HG03521 (cell line): ENCODE measurements around the gene RAP1GDS1.

Experiments
- ATAC-seq: cut with Tn5 transposase; IDR thresholded peaks from one replicate; pipeline ENCODE4 v1.9.1; 2021; ENCODE audit warnings: mild to moderate bottlenecking, moderate library complexity; ENCODE audit not compliant: unreplicated experiment

RAP1GDS1 gene

GRCh38 chr4:98260579-98261404 lies at the start of gene RAP1GDS1:
TSS of gene RAP1GDS1 (plus strand) at chr4:98261384. CDS start at chr4:98261566, 182 bp downstream.
- ATAC-seq, result peak; percentile 90

GRCh38 chr4:98222306-98222705 lies 38.9 kb upstream of the RAP1GDS1 start:
- ATAC-seq, result no peak

- ATAC-seq, result no peak
Measured at GRCh38 chr4:98226396-98226795, 34.8 kb upstream of the RAP1GDS1 start.

- no peak for ATAC-seq
Measured at GRCh38 chr4:98230961-98231360, 30.2 kb upstream of the RAP1GDS1 start.

- ATAC-seq, result no peak
Measured at GRCh38 chr4:98232202-98232601, 29.0 kb upstream of the RAP1GDS1 start.

- no peak for ATAC-seq
Measured at GRCh38 chr4:98237204-98237603, 24.0 kb upstream of the RAP1GDS1 start.

- ATAC-seq, result no peak
Measured at GRCh38 chr4:98242063-98242462, 19.1 kb upstream of the RAP1GDS1 start.

- no peak for ATAC-seq
Measured at GRCh38 chr4:98242538-98242937, 18.6 kb upstream of the RAP1GDS1 start.

- no peak for ATAC-seq
Measured at GRCh38 chr4:98245226-98245625, 16.0 kb upstream of the RAP1GDS1 start.

GRCh38 chr4:98248934-98249333 lies 12.2 kb upstream of the RAP1GDS1 start:
- no peak for ATAC-seq

- no peak for ATAC-seq
Measured at GRCh38 chr4:98249831-98250230, 11.4 kb upstream of the RAP1GDS1 start.

GRCh38 chr4:98253499-98253898 lies 7.7 kb upstream of the RAP1GDS1 start:
- ATAC-seq, result no peak

- peak; percentile 14 for ATAC-seq
Measured at GRCh38 chr4:98260047-98260578, 1.1 kb upstream of the RAP1GDS1 start.

- ATAC-seq, result peak; percentile 14
Measured at GRCh38 chr4:98261405-98262291, 464 bp downstream of the RAP1GDS1 start.

GRCh38 chr4:98262431-98262830 lies 1.2 kb downstream of the RAP1GDS1 start:
- ATAC-seq, result no peak

- ATAC-seq, result no peak
Measured at GRCh38 chr4:98267498-98267897, 6.3 kb downstream of the RAP1GDS1 start.

- no peak for ATAC-seq
Measured at GRCh38 chr4:98275145-98275544, 14.0 kb downstream of the RAP1GDS1 start.

GRCh38 chr4:98283219-98284189 lies 22.3 kb downstream of the RAP1GDS1 start:
- no peak for ATAC-seq

GRCh38 chr4:98284640-98285046 lies 23.5 kb downstream of the RAP1GDS1 start:
- no peak for ATAC-seq

GRCh38 chr4:98285676-98286075 lies 24.5 kb downstream of the RAP1GDS1 start:
- no peak for ATAC-seq
